WTC11 (cell line): ENCODE data around the gene ZNF600. TPM values are rescaled to one million over a fixed set of nuclear protein-coding genes. Genes with fewer than 3 reads are reported as not detected.
"Not testable (repeated sequence)": the region's sequence is repeated elsewhere in the genome, so short reads cannot be mapped to it uniquely, and the experiment has no call there.

Experiments
- ATAC-seq: fragments of 200-7000 bp; cut with Tn5 transposase; 2 replicates; pipeline ENCODE4 v1.10.0; 2021; ENCODE audit warnings: mild to moderate bottlenecking, moderate library complexity
- Bru-seq: library from RNA; stranded (reverse); fragments of 400-500 nt; gene quantifications from one replicate; lab custom pipeline; 2021; lab: Mats Ljungman, UMichigan
- CTCF ChIA-PET: fragments of 300-600 bp; sonication (Branson Sonifier 250); formaldehyde crosslinking; loops from one replicate; lab custom pipeline; 2021; ENCODE audit warnings: antibody characterized with exemption; lab: Charles Lee
- POLR2A ChIA-PET: fragments of 350-600 bp; sonication (Branson Sonifier 250); formaldehyde crosslinking; loops from one replicate; lab custom pipeline; 2021; ENCODE audit warnings: antibody characterized with exemption; lab: Charles Lee
- DNase-seq: peaks from one replicate; pipeline ENCODE4 v3.0.0; 2021; ENCODE audit warnings: low spot score
- H3K27ac Mint-ChIP-seq: 2 replicates; pipeline ENCODE4 v1.8.0; 2021; ENCODE audit warnings: mixed read lengths
- H3K27me3 Mint-ChIP-seq: 2 replicates; pipeline ENCODE4 v1.8.0; 2021; ENCODE audit warnings: low read depth, mild to moderate bottlenecking, moderate library complexity, mixed read lengths
- H3K36me3 Mint-ChIP-seq: 2 replicates; pipeline ENCODE4 v1.8.0; 2021; ENCODE audit warnings: mixed read lengths
- H3K4me1 Mint-ChIP-seq: 2 replicates; pipeline ENCODE4 v1.8.0; 2022; ENCODE audit warnings: mixed read lengths
- H3K4me3 Mint-ChIP-seq: 2 replicates; pipeline ENCODE4 v1.8.0; 2021; ENCODE audit warnings: mild to moderate bottlenecking, moderate library complexity, mixed read lengths
- H3K9me3 Mint-ChIP-seq: 2 replicates; pipeline ENCODE4 v1.8.0; 2021; ENCODE audit warnings: mixed read lengths
- GABPB1 ChIP-seq: sonication (generic); formaldehyde crosslinking; IDR thresholded peaks from 2 replicates; pipeline ENCODE4 v1.8.1; 2023; ENCODE audit warnings: mild to moderate bottlenecking, missing genetic modification reagents
- GRHL2 ChIP-seq: fragments of 250-450 bp; sonication (Bioruptor Pico); IDR thresholded peaks from 2 replicates; pipeline ENCODE4 v1.8.0; 2022; ENCODE audit warnings: mild to moderate bottlenecking, moderate library complexity; ENCODE audit not compliant: insufficient replicate concordance, severe bottlenecking
- KAT7 ChIP-seq: sonication (generic); formaldehyde crosslinking; IDR thresholded peaks from 2 replicates; pipeline ENCODE4 v1.8.1; 2023; ENCODE audit warnings: missing genetic modification reagents, mild to moderate bottlenecking, borderline replicate concordance
- SP1 ChIP-seq: sonication (generic); formaldehyde crosslinking; conservative IDR thresholded peaks from 2 replicates; pipeline ENCODE4 v1.8.1; 2022; ENCODE audit warnings: missing genetic modification reagents
- ZNF121 ChIP-seq: sonication (generic); formaldehyde crosslinking; IDR thresholded peaks from 2 replicates; pipeline ENCODE4 v1.8.0; 2023; ENCODE audit warnings: missing genetic modification reagents
- ZNF232 ChIP-seq: sonication (generic); formaldehyde crosslinking; IDR thresholded peaks from 2 replicates; pipeline ENCODE4 v1.8.0; 2022; ENCODE audit warnings: mild to moderate bottlenecking, missing genetic modification reagents
- ZNF317 ChIP-seq: sonication (generic); formaldehyde crosslinking; IDR thresholded peaks from 2 replicates; pipeline ENCODE4 v1.8.1; 2023; ENCODE audit warnings: low read depth, mild to moderate bottlenecking, moderate library complexity, missing genetic modification reagents, borderline replicate concordance
- long read RNA-seq, 3 experiments: library from RNA in 1 of 3; library from capped mRNA in 1 of 3; library from polyadenylated mRNA in 1 of 3; unstranded in 2 of 3; stranded (forward) in 1 of 3; transcript quantifications; one replicate each; pipeline ENCODE4 v2.0.0, GENCODE V29; 2021
- total RNA-seq: library from RNA; stranded (reverse); gene quantifications from 3 replicates; pipeline ENCODE4 v1.2.3, GENCODE V29; 2021
- TF ChIP-seq, protein P1 (sequence below): sonication (generic); formaldehyde crosslinking; IDR thresholded peaks from 2 replicates; pipeline ENCODE4 v1.8.0; 2022; ENCODE audit warnings: missing genetic modification reagents
- TF ChIP-seq, protein P2 (sequence below): sonication (generic); formaldehyde crosslinking; IDR thresholded peaks from 2 replicates; pipeline ENCODE4 v1.8.0; 2022; ENCODE audit warnings: mild to moderate bottlenecking, missing genetic modification reagents
- TF ChIP-seq, protein P3 (sequence below): sonication (generic); formaldehyde crosslinking; IDR thresholded peaks from 2 replicates; pipeline ENCODE4 v1.8.0; 2023; ENCODE audit warnings: missing genetic modification reagents

The ZNF600 gene
- total RNA-seq = 11.7 to 13.4 TPM (median 13.2 TPM) in 3 replicates
- Bru-seq, nascent RNA = percentile 68 among the genes with signal in this experiment
- long read RNA-seq, experiment 1, transcript ZNF600-208 (4 exons, 3,645 nt) = major isoform, 24 of 55 reads
- long read RNA-seq, experiment 1, partial matches to known transcripts = 3 of 55 reads
- long read RNA-seq, experiment 1, other reads (novel, unspliced or antisense) = 25 of 55 reads
- long read RNA-seq, experiment 2, transcript ZNF600-208 (4 exons, 3,645 nt) = major isoform, 5 of 16 reads
- long read RNA-seq, experiment 2, partial matches to known transcripts = 2 of 16 reads
- long read RNA-seq, experiment 2, other reads (novel, unspliced or antisense) = 9 of 16 reads
- long read RNA-seq, experiment 3, partial matches to known transcripts = 0 of 5 reads
- long read RNA-seq, experiment 3, other reads (novel, unspliced or antisense) = 3 of 5 reads

GRCh38 chr19:52786464-52787354, at the start of gene ZNF600:
Gene ZNF600, minus strand, starts transcription at chr19:52786791. Its CDS starts 7,903 bp downstream, at chr19:52778888.
- ATAC-seq (peak; percentile 97), DNase-seq (peak; percentile 86)
- H3K36me3 Mint-ChIP-seq, POLR2A ChIA-PET, H3K9me3 Mint-ChIP-seq: not testable (repeated sequence)
- CTCF ChIA-PET = interaction anchor here (0.6 to 1.2 kb wide), 3 partner anchors 207 to 519 kb away, joined by 3 to 4 read pairs (median 4); no protein-coding TSS in a partner anchor
- Mint-ChIP-seq H3K27me3 (peaks cover 42% of the 10 kb centered on the region), H3K27ac (peak within 1 kb of the TSS; percentile 69; the same call in 1 of the 2 replicates), H3K4me1 (peaks cover 37% of the 10 kb centered on the region), H3K4me3 (peak within 1 kb of the TSS; percentile 83)
- TF ChIP-seq, protein P1, sequence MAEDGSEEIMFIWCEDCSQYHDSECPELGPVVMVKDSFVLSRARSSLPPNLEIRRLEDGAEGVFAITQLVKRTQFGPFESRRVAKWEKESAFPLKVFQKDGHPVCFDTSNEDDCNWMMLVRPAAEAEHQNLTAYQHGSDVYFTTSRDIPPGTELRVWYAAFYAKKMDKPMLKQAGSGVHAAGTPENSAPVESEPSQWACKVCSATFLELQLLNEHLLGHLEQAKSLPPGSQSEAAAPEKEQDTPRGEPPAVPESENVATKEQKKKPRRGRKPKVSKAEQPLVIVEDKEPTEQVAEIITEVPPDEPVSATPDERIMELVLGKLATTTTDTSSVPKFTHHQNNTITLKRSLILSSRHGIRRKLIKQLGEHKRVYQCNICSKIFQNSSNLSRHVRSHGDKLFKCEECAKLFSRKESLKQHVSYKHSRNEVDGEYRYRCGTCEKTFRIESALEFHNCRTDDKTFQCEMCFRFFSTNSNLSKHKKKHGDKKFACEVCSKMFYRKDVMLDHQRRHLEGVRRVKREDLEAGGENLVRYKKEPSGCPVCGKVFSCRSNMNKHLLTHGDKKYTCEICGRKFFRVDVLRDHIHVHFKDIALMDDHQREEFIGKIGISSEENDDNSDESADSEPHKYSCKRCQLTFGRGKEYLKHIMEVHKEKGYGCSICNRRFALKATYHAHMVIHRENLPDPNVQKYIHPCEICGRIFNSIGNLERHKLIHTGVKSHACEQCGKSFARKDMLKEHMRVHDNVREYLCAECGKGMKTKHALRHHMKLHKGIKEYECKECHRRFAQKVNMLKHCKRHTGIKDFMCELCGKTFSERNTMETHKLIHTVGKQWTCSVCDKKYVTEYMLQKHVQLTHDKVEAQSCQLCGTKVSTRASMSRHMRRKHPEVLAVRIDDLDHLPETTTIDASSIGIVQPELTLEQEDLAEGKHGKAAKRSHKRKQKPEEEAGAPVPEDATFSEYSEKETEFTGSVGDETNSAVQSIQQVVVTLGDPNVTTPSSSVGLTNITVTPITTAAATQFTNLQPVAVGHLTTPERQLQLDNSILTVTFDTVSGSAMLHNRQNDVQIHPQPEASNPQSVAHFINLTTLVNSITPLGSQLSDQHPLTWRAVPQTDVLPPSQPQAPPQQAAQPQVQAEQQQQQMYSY (CRISPR knock-in tag) = peak; percentile 57; the same call in 1 of the 2 replicates
- peak; percentile 52; the same call in 1 of the 2 replicates for TF ChIP-seq SP1 (CRISPR knock-in tag)
- TF ChIP-seq ZNF121 (CRISPR knock-in tag) = peak; percentile 68; the same call in 1 of the 2 replicates
- TF ChIP-seq, protein P2, sequence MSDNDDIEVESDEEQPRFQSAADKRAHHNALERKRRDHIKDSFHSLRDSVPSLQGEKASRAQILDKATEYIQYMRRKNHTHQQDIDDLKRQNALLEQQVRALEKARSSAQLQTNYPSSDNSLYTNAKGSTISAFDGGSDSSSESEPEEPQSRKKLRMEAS (CRISPR knock-in tag) = peak; percentile 48; the same call in 1 of the 2 replicates
- TF ChIP-seq GABPB1 (CRISPR knock-in tag) = 0 out of 2 replicates have a peak, but pooled peaks have one; percentile 21
- 0 out of 2 replicates have a peak, but pooled peaks have one; percentile 32 for TF ChIP-seq ZNF232
- TF ChIP-seq KAT7 (CRISPR knock-in tag) = 0 out of 2 replicates have a peak, but pooled peaks have one; percentile 48

DNA sequence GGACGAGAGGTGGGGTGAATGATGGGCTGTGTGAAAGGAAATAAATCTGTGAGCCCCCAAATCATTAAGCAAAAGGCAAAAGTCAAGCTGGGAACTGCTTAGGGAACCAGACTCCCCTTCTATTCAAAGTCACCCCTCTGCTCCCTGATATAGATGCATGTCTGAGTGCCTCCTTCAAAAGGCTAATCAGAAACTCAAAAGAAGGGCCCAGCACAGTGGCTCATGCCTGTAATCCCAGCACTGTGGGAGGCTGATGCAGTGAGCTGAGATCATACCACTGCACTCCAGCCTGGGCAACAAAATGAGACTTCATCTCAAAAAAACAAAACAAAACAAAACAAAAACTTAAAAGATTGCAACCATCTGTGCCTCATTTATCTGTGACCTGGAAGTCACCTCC, 47.7 kb upstream of the ZNF600 start:
- DNase-seq, H3K4me1 Mint-ChIP-seq, CTCF ChIA-PET, H3K27ac Mint-ChIP-seq, POLR2A ChIA-PET, H3K27me3 Mint-ChIP-seq, H3K4me3 Mint-ChIP-seq, H3K9me3 Mint-ChIP-seq: not testable (repeated sequence)
- peak; percentile 32; the same call in 1 of the 2 replicates for ATAC-seq
- peaks cover 12% of the 10 kb centered on the region for H3K36me3 Mint-ChIP-seq

- CTCF ChIA-PET, POLR2A ChIA-PET, H3K27me3 Mint-ChIP-seq, H3K4me3 Mint-ChIP-seq, H3K27ac Mint-ChIP-seq, H3K36me3 Mint-ChIP-seq, H3K4me1 Mint-ChIP-seq, H3K9me3 Mint-ChIP-seq, DNase-seq, ATAC-seq: not testable (repeated sequence)
These were observed 47.0 kb upstream of the ZNF600 start for GRCh38 chr19:52833541-52833940.

- H3K27ac Mint-ChIP-seq, H3K36me3 Mint-ChIP-seq, H3K27me3 Mint-ChIP-seq, DNase-seq, ATAC-seq, H3K4me1 Mint-ChIP-seq, H3K4me3 Mint-ChIP-seq, H3K9me3 Mint-ChIP-seq, POLR2A ChIA-PET, CTCF ChIA-PET: not testable (repeated sequence)
These were observed 43.3 kb upstream of the ZNF600 start for GRCh38 chr19:52829866-52830265.

GRCh38 chr19:52825765-52826164, 39.2 kb upstream of the ZNF600 start:
- Mint-ChIP-seq H3K4me1 (peaks cover 1% of the 10 kb centered on the region), H3K27me3 (peaks cover 4% of the 10 kb centered on the region), H3K27ac (no peak overlapping the region), H3K9me3 (peaks cover 5% of the 10 kb centered on the region; the same call in 1 of the 2 replicates), H3K36me3 (no peaks in the 10 kb centered on the region), H3K4me3 (no peak overlapping the region)
- TF ChIP-seq, protein P3, sequence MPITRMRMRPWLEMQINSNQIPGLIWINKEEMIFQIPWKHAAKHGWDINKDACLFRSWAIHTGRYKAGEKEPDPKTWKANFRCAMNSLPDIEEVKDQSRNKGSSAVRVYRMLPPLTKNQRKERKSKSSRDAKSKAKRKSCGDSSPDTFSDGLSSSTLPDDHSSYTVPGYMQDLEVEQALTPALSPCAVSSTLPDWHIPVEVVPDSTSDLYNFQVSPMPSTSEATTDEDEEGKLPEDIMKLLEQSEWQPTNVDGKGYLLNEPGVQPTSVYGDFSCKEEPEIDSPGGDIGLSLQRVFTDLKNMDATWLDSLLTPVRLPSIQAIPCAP (CRISPR knock-in tag) = no peak
- TF ChIP-seq ZNF317 (no peak), GRHL2 (no peak)
- POLR2A ChIA-PET = no interaction called here
- ATAC-seq (no peak), DNase-seq (no peak)
- CTCF ChIA-PET = no interaction called here
